SU-DHL-6 (cell line): ENCODE results near the gene ZCRB1.

Experiments used
- EZH2phosphoT487 ChIP-seq: fragments of 200-600 bp; sonication (generic), shearing (Covaris generic); conservative IDR thresholded peaks from 2 replicates; pipeline ENCODE4 v1.6.1; 2018; ENCODE audit warnings: mild to moderate bottlenecking, antibody characterized with exemption, low read length, moderate library complexity, mixed read lengths
- TF ChIP-seq, protein P1 (sequence below): fragments of 200-600 bp; sonication (generic); IDR thresholded peaks from one replicate; pipeline ENCODE4 v1.5.1; 2017; ENCODE audit warnings: antibody characterized with exemption, mild to moderate bottlenecking, low read length, moderate library complexity; ENCODE audit not compliant: insufficient read depth, poor library complexity, severe bottlenecking

DNA sequence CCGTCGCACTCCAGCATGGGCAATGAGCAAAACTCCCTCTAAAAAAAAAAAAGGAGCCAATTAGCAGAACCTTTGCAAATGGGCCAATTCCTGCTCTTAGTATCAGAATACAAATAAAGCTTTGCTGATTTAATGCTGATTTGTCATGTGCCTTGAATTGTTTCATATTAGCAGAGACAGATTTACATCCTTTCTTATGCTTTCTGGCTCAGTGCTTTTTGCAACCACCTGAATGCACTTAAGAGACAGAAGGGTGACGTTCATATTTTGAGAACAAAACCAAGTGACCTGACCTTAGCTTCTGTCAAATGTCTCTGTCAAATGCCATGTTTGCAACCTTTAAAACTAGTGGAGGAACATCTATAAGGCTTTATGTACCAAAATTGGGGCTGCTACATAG is 44.0 kb downstream of the ZCRB1 start:
- TF ChIP-seq, protein P1, sequence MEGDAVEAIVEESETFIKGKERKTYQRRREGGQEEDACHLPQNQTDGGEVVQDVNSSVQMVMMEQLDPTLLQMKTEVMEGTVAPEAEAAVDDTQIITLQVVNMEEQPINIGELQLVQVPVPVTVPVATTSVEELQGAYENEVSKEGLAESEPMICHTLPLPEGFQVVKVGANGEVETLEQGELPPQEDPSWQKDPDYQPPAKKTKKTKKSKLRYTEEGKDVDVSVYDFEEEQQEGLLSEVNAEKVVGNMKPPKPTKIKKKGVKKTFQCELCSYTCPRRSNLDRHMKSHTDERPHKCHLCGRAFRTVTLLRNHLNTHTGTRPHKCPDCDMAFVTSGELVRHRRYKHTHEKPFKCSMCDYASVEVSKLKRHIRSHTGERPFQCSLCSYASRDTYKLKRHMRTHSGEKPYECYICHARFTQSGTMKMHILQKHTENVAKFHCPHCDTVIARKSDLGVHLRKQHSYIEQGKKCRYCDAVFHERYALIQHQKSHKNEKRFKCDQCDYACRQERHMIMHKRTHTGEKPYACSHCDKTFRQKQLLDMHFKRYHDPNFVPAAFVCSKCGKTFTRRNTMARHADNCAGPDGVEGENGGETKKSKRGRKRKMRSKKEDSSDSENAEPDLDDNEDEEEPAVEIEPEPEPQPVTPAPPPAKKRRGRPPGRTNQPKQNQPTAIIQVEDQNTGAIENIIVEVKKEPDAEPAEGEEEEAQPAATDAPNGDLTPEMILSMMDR: no peak
- no peak for TF ChIP-seq EZH2phosphoT487
